ENCODE results near the gene AKR1B1.

The AKR1B1 gene

GRCh38 chr7:134452991-134453473, 5.9 kb downstream of the AKR1B1 start:
- CTCF ChIA-PET, result interaction anchor here (0.9 to 2.0 kb wide), 2 partner anchors 21 to 95 kb away, joined by 3 to 8 read pairs; partner anchors contain the start of gene AKR1B15
- TF ChIP-seq PRDM2 (tag by site-specific recombination; IDR thresholded peaks at IDR 0.05; ENCODE audit: borderline replicate concordance) (no peak), ZBTB10 (tag by site-specific recombination; IDR thresholded peaks at IDR 0.05) (no peak), ZNF677 (tag by site-specific recombination; IDR thresholded peaks at IDR 0.05) (no peak), ZNF571 (tag by site-specific recombination; IDR thresholded peaks at IDR 0.05) (no peak), KLF8 (tag by site-specific recombination; IDR thresholded peaks at IDR 0.05) (no peak), ZNF211 (tag by site-specific recombination; IDR thresholded peaks at IDR 0.05; ENCODE audit: low read depth) (no peak), ZSCAN5A (tag by site-specific recombination; IDR thresholded peaks at IDR 0.05) (no peak), ZSCAN18 (tag by site-specific recombination; IDR thresholded peaks at IDR 0.05) (no peak), ZNF148 (tag by site-specific recombination; IDR thresholded peaks at IDR 0.05; ENCODE audit: borderline replicate concordance) (no peak), ZNF292 (tag by site-specific recombination; IDR thresholded peaks at IDR 0.05; ENCODE audit: borderline replicate concordance, low read depth) (no peak), ZSCAN16 (tag by site-specific recombination; IDR thresholded peaks at IDR 0.05) (no peak)
- TF ChIP-seq, protein P1, sequence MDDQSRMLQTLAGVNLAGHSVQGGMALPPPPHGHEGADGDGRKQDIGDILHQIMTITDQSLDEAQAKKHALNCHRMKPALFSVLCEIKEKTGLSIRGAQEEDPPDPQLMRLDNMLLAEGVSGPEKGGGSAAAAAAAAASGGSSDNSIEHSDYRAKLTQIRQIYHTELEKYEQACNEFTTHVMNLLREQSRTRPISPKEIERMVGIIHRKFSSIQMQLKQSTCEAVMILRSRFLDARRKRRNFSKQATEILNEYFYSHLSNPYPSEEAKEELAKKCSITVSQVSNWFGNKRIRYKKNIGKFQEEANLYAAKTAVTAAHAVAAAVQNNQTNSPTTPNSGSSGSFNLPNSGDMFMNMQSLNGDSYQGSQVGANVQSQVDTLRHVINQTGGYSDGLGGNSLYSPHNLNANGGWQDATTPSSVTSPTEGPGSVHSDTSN (CRISPR knock-in tag; IDR thresholded peaks at IDR 0.05), result no peak
- Histone ChIP-seq H3K36me3 (ENCODE audit: control insufficient read depth in 2 of 2, insufficient read depth in 1 of 2, low read length in 2 of 2) (peaks cover 7 to 90% of the 10 kb centered on the region in 2 experiments; a peak in 2 of 3 replicates), H3K9me3 (ENCODE audit: control insufficient read depth, insufficient read depth, low read depth, low read length) (no peaks in the 10 kb centered on the region), H3K4me3 (ENCODE audit: low read depth, low read length) (no peak overlapping the region), H3K4me1 (ENCODE audit: control insufficient read depth, insufficient read depth, low read length) (no peaks in the 10 kb centered on the region), H3K27ac (ENCODE audit: extremely low read depth, low read depth, low read length) (no peak overlapping the region)
- POLR2A ChIA-PET, result no interaction called here
